CD14-positive monocyte (primary cell): ENCODE data around the gene IFT57. TPM values are rescaled to one million over a fixed set of nuclear protein-coding genes. Genes with fewer than 3 reads are reported as not detected.

Experiments used
- DNase-seq, 3 donors: peaks; one replicate each; pipeline ENCODE4 v3.0.0-alpha.2; 2011 to 2022
- H2AFZ ChIP-seq: 2 replicates; pipeline ENCODE4 v1.6.0; 2012; ENCODE audit warnings: mild to moderate bottlenecking, low read depth, low read length, inconsistent platforms; ENCODE audit not compliant: insufficient read depth, poor library complexity, severe bottlenecking
- H3K27ac ChIP-seq, 2 donors: 1 replicate in 1 of 2; 2 replicates in 1 of 2; pipeline ENCODE4 v1.5.1; 2012 to 2013; ENCODE audit warnings: low read length in 2 of 2, control low read depth in 1 of 2, inconsistent platforms in 1 of 2, low read depth in 1 of 2, mild to moderate bottlenecking in 1 of 2
- H3K27me3 ChIP-seq, 2 donors: one replicate each; pipeline versions ENCODE4 v1.6.0 to v1.6.1; 2011 to 2013; ENCODE audit warnings: low read length in 2 of 2; ENCODE audit not compliant: control insufficient read depth in 2 of 2, insufficient read depth in 2 of 2
- H3K36me3 ChIP-seq, 2 donors: replicated peaks in 1 of 2; 1 replicate in 1 of 2; 2 replicates in 1 of 2; pipeline versions ENCODE4 v1.5.1 to v1.6.1; 2012 to 2013; ENCODE audit warnings: low read length in 2 of 2, control low read depth in 1 of 2, inconsistent platforms in 1 of 2, mild to moderate bottlenecking in 1 of 2; ENCODE audit not compliant: insufficient read depth in 2 of 2, control insufficient read depth in 1 of 2
- H3K4me1 ChIP-seq, 2 donors: 1 replicate in 1 of 2; 2 replicates in 1 of 2; pipeline versions ENCODE4 v1.5.1 to v1.6.1; 2012 to 2013; ENCODE audit warnings: low read length in 2 of 2, control low read depth in 1 of 2, inconsistent platforms in 1 of 2, mild to moderate bottlenecking in 1 of 2, moderate library complexity in 1 of 2; ENCODE audit not compliant: insufficient read depth in 2 of 2, control insufficient read depth in 1 of 2
- H3K4me2 ChIP-seq: replicated peaks from 2 replicates; pipeline ENCODE3; 2012; ENCODE audit warnings: low read length, moderate library complexity, mild to moderate bottlenecking; ENCODE audit not compliant: poor library complexity, severe bottlenecking; ENCODE audit errors: extremely low read depth
- H3K4me3 ChIP-seq, 3 experiments: fragments of 200-600 bp in 1 of 3; sonication (generic) in 1 of 3; replicated peaks in 1 of 3; 1 replicate in 2 of 3; 2 replicates in 1 of 3; pipeline ENCODE4 v1.5.1; 2011 to 2013; ENCODE audit warnings: low read length in 3 of 3, mild to moderate bottlenecking in 3 of 3, control low read depth in 2 of 3, low read depth in 2 of 3, inconsistent platforms in 1 of 3, moderate library complexity in 1 of 3
- H3K79me2 ChIP-seq: 2 replicates; pipeline ENCODE4 v1.6.0; 2012; ENCODE audit warnings: mild to moderate bottlenecking, control low read depth, inconsistent platforms, low read length, moderate library complexity; ENCODE audit not compliant: insufficient read depth
- H3K9ac ChIP-seq: 2 replicates; pipeline ENCODE4 v1.6.0; 2017; ENCODE audit warnings: low read length, mild to moderate bottlenecking; ENCODE audit not compliant: insufficient read depth, poor library complexity, severe bottlenecking
- H3K9me3 ChIP-seq, 2 donors: replicated peaks in 1 of 2; 1 replicate in 1 of 2; 2 replicates in 1 of 2; pipeline versions ENCODE4 v1.5.1 to v1.6.1; 2012 to 2013; ENCODE audit warnings: low read length in 2 of 2, control low read depth in 1 of 2; ENCODE audit not compliant: control insufficient read depth in 1 of 2, insufficient read depth in 1 of 2
- H4K20me1 ChIP-seq: 2 replicates; pipeline ENCODE4 v1.6.0; 2012; ENCODE audit warnings: mild to moderate bottlenecking, low read length, control low read depth, moderate library complexity; ENCODE audit not compliant: insufficient read depth
- H3K27ac Mint-ChIP-seq, 7 donors: one replicate each; pipeline ENCODE4 v1.8.0; 2020; ENCODE audit warnings: mild to moderate bottlenecking in 7 of 7, mixed read lengths in 7 of 7, moderate library complexity in 6 of 7, inconsistent platforms in 2 of 7
- H3K27me3 Mint-ChIP-seq, 3 donors: one replicate each; pipeline ENCODE4 v1.8.0; 2021 to 2022; ENCODE audit warnings: low read depth in 3 of 3, mild to moderate bottlenecking in 3 of 3, mixed read lengths in 3 of 3, moderate library complexity in 3 of 3, inconsistent platforms in 1 of 3
- H3K36me3 Mint-ChIP-seq, 2 donors: one replicate each; pipeline ENCODE4 v1.8.0; 2020; ENCODE audit warnings: mixed read lengths in 2 of 2, inconsistent platforms in 1 of 2, mild to moderate bottlenecking in 1 of 2
- H3K4me1 Mint-ChIP-seq: one replicate; pipeline ENCODE4 v1.8.0; 2020; ENCODE audit warnings: mild to moderate bottlenecking, mixed read lengths
- H3K4me3 Mint-ChIP-seq, 2 donors: one replicate each; pipeline ENCODE4 v1.8.0; 2020; ENCODE audit warnings: mild to moderate bottlenecking in 2 of 2, mixed read lengths in 2 of 2, moderate library complexity in 1 of 2
- H3K9me3 Mint-ChIP-seq, 7 donors: one replicate each; pipeline ENCODE4 v1.8.0; 2020 to 2022; ENCODE audit warnings: mixed read lengths in 7 of 7, mild to moderate bottlenecking in 6 of 7, moderate library complexity in 6 of 7, inconsistent platforms in 2 of 7
- WGBS: methylation state at CpG from one replicate; pipeline ENCODE4 v1.1.5; 2013; ENCODE audit warnings: missing lambda C conversion rate; ENCODE audit not compliant: insufficient coverage; 5-methylcytosine and 5-hydroxymethylcytosine counted together
- intact Hi-C, 2 donors: fragments of 100-400 bp; cut with micrococcal nuclease; formaldehyde crosslinking; loops; one replicate each; pipeline versions ENCODE4 v1.15.0 to v1.15.1; 2023
- polyA plus RNA-seq, 3 donors: library from polyadenylated mRNA; depleted of rRNA in 1 of 3; unstranded in 2 of 3; stranded (reverse) in 1 of 3; fragments of 300-500 nt in 2 of 3; fragments of >200 nt in 1 of 3; fragmentation: Illumina TruSeq in 2 of 3; gene quantifications; 1 replicate in 2 of 3; 2 replicates in 1 of 3; pipeline ENCODE4 v1.2.3, GENCODE V29; 2012 to 2021
- TF ChIP-seq, protein P1 (sequence below): fragments of 200-600 bp; IDR thresholded peaks from one replicate; pipeline ENCODE4 v1.8.0; 2022; ENCODE audit warnings: antibody characterized with exemption, mild to moderate bottlenecking

IFT57 gene
- polyA plus RNA-seq, 3 donors = 4.9 to 22.9 (median 15.1) TPM

DNA sequence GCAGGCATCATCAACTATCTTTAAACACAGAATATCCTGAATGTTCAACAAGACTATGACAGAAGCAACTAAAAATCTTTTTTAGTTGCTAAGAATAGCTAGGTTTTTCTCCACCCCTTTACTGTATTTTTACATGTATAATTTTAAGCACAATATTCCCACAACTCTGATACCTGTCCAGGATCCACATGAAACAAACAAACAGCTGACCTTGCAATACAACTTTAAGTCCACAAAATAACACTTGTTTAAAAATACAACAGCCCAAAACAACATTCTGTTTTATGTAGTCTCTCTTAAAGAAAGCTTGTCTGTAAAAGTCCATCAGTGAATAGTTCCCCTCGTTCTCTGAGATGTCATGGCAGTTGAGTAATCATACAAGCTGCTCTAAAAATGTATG lies 41.1 kb downstream of the IFT57 start:
- no peaks in the 10 kb centered on the region for H3K27me3 ChIP-seq
- H3K4me3 Mint-ChIP-seq = no peak overlapping the region
- peaks cover 13% of the 10 kb centered on the region in 2 donors for H3K36me3 Mint-ChIP-seq
- peak overlapping the region; percentile 0 for H2AFZ ChIP-seq
- peaks cover 18% of the 10 kb centered on the region for H3K4me1 Mint-ChIP-seq
- peaks cover 0 to 6% of the 10 kb centered on the region in 2 donors for H3K9me3 ChIP-seq
- H3K4me1 ChIP-seq = peaks cover 3 to 5% of the 10 kb centered on the region in 2 donors
- DNase-seq = no peak
- H3K36me3 ChIP-seq = peaks cover 0 to 13% of the 10 kb centered on the region in 2 donors
- TF ChIP-seq, protein P1, sequence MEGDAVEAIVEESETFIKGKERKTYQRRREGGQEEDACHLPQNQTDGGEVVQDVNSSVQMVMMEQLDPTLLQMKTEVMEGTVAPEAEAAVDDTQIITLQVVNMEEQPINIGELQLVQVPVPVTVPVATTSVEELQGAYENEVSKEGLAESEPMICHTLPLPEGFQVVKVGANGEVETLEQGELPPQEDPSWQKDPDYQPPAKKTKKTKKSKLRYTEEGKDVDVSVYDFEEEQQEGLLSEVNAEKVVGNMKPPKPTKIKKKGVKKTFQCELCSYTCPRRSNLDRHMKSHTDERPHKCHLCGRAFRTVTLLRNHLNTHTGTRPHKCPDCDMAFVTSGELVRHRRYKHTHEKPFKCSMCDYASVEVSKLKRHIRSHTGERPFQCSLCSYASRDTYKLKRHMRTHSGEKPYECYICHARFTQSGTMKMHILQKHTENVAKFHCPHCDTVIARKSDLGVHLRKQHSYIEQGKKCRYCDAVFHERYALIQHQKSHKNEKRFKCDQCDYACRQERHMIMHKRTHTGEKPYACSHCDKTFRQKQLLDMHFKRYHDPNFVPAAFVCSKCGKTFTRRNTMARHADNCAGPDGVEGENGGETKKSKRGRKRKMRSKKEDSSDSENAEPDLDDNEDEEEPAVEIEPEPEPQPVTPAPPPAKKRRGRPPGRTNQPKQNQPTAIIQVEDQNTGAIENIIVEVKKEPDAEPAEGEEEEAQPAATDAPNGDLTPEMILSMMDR = no peak
- WGBS = no CpG with 5 or more reads among the region's 1 CpG
- intact Hi-C loops = no loop called here
- H3K4me3 ChIP-seq = no peak overlapping the region
- H3K27ac ChIP-seq = no peak overlapping the region
- H3K27ac Mint-ChIP-seq = peak overlapping the region in 3 of 7 donors; percentile 20 to 68 (median 50)
- no peak overlapping the region for H3K4me2 ChIP-seq
- H4K20me1 ChIP-seq = no peaks in the 10 kb centered on the region
- H3K79me2 ChIP-seq = no peaks in the 10 kb centered on the region
- no peak overlapping the region for H3K9ac ChIP-seq
- no peaks in the 10 kb centered on the region for H3K27me3 Mint-ChIP-seq
- peaks cover 2 to 15% (median 12%) of the 10 kb centered on the region in 7 donors for H3K9me3 Mint-ChIP-seq

DNA sequence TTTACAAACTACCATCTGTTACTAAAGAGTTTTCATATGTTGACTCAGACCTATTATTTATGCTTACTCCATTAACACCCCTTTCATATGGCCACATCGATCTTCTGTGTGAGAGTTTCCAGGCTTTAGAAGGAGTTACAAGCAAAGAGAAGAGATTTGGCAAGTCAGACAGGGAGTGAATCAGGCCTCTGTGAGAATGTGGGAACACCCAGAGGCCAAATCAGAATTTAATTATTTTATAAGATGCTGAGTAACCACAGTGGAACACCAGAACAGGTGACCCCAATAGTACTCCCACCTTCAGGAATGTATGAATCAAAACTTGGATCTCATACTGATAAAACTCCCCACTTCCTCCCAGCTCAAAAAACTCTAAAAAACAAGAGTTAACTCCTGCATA lies 42.0 kb downstream of the IFT57 start:
- peaks cover 0 to 7% (median 4%) of the 10 kb centered on the region in 7 donors for H3K9me3 Mint-ChIP-seq
- intact Hi-C loops = no loop called here
- no peak overlapping the region for H2AFZ ChIP-seq
- H3K9ac ChIP-seq = no peak overlapping the region
- H3K36me3 ChIP-seq = peaks cover 0 to 5% of the 10 kb centered on the region in 2 donors
- H3K27ac ChIP-seq = no peak overlapping the region
- no peaks in the 10 kb centered on the region for H3K9me3 ChIP-seq
- WGBS = no CpG with 5 or more reads among the region's 1 CpG
- no peak for DNase-seq
- TF ChIP-seq, protein P1 = no peak
- no peak overlapping the region for H3K4me2 ChIP-seq
- no peak overlapping the region for H3K4me3 Mint-ChIP-seq
- no peaks in the 10 kb centered on the region for H3K27me3 Mint-ChIP-seq
- H3K4me1 ChIP-seq = peaks cover 3 to 5% of the 10 kb centered on the region in 2 donors
- no peaks in the 10 kb centered on the region for H4K20me1 ChIP-seq
- H3K79me2 ChIP-seq = no peaks in the 10 kb centered on the region
- H3K4me3 ChIP-seq = no peak overlapping the region
- H3K4me1 Mint-ChIP-seq = peaks cover 18% of the 10 kb centered on the region
- peak overlapping the region in 1 of 7 donors; percentile 13 for H3K27ac Mint-ChIP-seq
- no peaks in the 10 kb centered on the region for H3K27me3 ChIP-seq
- H3K36me3 Mint-ChIP-seq = peaks cover 3 to 6% of the 10 kb centered on the region in 2 donors
